Mucosa of descending colon (tissue), 3 donors: Measurements from ENCODE around the gene ULBP1. TPM values are rescaled to one million over a fixed set of nuclear protein-coding genes. Genes with fewer than 3 reads are reported as not detected.
"Not testable (repeated sequence)": the region's sequence is repeated elsewhere in the genome, so short reads cannot be mapped to it uniquely, and the experiment has no call there.

ENCODE experiments used
- ATAC-seq: fragments of 200-7000 bp; cut with Tn5 transposase; one replicate; pipeline ENCODE4 v1.9.1; 2020; ENCODE audit warnings: mild to moderate bottlenecking, moderate library complexity
- DNase-seq, 3 donors: peaks; one replicate each; pipeline ENCODE4 v3.0.0-alpha.2; 2020
- H3K36me3 ChIP-seq: fragments of 200-600 bp; one replicate; pipeline ENCODE4 v1.8.0; 2021; ENCODE audit warnings: low read depth, mild to moderate bottlenecking
- H3K4me1 ChIP-seq: fragments of 200-600 bp; one replicate; pipeline ENCODE4 v1.8.0; 2021; ENCODE audit warnings: low read depth, mild to moderate bottlenecking
- H3K4me3 ChIP-seq: fragments of 200-600 bp; one replicate; pipeline ENCODE4 v1.8.0; 2021; ENCODE audit warnings: mild to moderate bottlenecking
- H3K9me3 ChIP-seq: fragments of 200-600 bp; one replicate; pipeline ENCODE4 v1.8.0; 2021; ENCODE audit warnings: mild to moderate bottlenecking
- CTCF ChIP-seq: fragments of 200-600 bp; IDR thresholded peaks from one replicate; pipeline ENCODE4 v1.8.0; 2022; ENCODE audit warnings: antibody characterized with exemption, mild to moderate bottlenecking
- intact Hi-C, 2 donors: fragments of 100-400 bp; cut with DNase I in 1 of 2; cut with micrococcal nuclease in 1 of 2; formaldehyde crosslinking; loops; one replicate each; pipeline versions ENCODE4 v1.11.0 to v1.11.1; 2022; cut with DNase I, micrococcal nuclease
- long read RNA-seq, 2 donors: library from polyadenylated mRNA; unstranded; transcript quantifications; one replicate each; pipeline ENCODE4 v2.0.0, GENCODE V29; 2019 to 2021
- total RNA-seq, 3 donors: library from RNA; stranded (reverse); fragmentation: NEBNext Ultra II Directional in 2 of 3; extraction: Animal tissue kit (Norgen Biotek cat#: 25700) in 2 of 3; gene quantifications; one replicate each; pipeline versions ENCODE4 v1.2.1 to v1.2.4, GENCODE V29; 2021 to 2023
- donor health status: DM: no; HTN: no; CAD: no; lungs with moderate emphysema.
- donor health status: DM: no; HTN: no; CAD: no.
- donor health status: DM: no; HTN: yes; CAD: no.

Gene ULBP1
- not detected for total RNA-seq
- long read RNA-seq, donor 1: 0 reads
- long read RNA-seq, donor 2: 0 reads

- no peak for TF ChIP-seq CTCF
- DNase-seq (peak; percentile 71 to 81 (median 71)), ATAC-seq (peak; percentile 84)
- intact Hi-C loops: no loop called here
- H3K9me3 ChIP-seq: no peaks in the 10 kb centered on the region
- no peaks in the 10 kb centered on the region for H3K36me3 ChIP-seq
- H3K4me1 ChIP-seq: peaks cover 24% of the 10 kb centered on the region
- H3K4me3 ChIP-seq: no peak within 1 kb of the TSS
Measured at GRCh38 chr6:149963462-149964307, at the start of gene ULBP1. ULBP1 (plus strand) TSS chr6:149963943; CDS start chr6:149964050, 107 bp downstream.

GRCh38 chr6:149915970-149916865, 47.5 kb upstream of the ULBP1 start:
- no peak overlapping the region for H3K4me3 ChIP-seq
- no peaks in the 10 kb centered on the region for H3K36me3 ChIP-seq
- no peaks in the 10 kb centered on the region for H3K4me1 ChIP-seq
- no peak for TF ChIP-seq CTCF
- ATAC-seq (no peak), DNase-seq (no peak)
- intact Hi-C loops: no loop called here
- no peaks in the 10 kb centered on the region for H3K9me3 ChIP-seq

GRCh38 chr6:149917679-149918078, 46.1 kb upstream of the ULBP1 start:
- intact Hi-C loops: no loop called here
- Histone ChIP-seq H3K4me1 (no peaks in the 10 kb centered on the region), H3K4me3 (no peak overlapping the region), H3K9me3 (no peaks in the 10 kb centered on the region), H3K36me3 (no peaks in the 10 kb centered on the region)
- DNase-seq: no peak
- TF ChIP-seq CTCF: no peak
- ATAC-seq: no peak

- no peaks in the 10 kb centered on the region for H3K9me3 ChIP-seq
- H3K4me3 ChIP-seq: no peak overlapping the region
- H3K36me3 ChIP-seq: no peaks in the 10 kb centered on the region
- H3K4me1 ChIP-seq: no peaks in the 10 kb centered on the region
- ATAC-seq: no peak
- intact Hi-C loops: no loop called here
- TF ChIP-seq CTCF: no peak
- DNase-seq: no peak
Measured at GRCh38 chr6:149918151-149918905, 45.4 kb upstream of the ULBP1 start.

GRCh38 chr6:149919126-149919833, 44.5 kb upstream of the ULBP1 start:
- intact Hi-C loops, H3K9me3 ChIP-seq, ATAC-seq, H3K36me3 ChIP-seq, DNase-seq, H3K4me3 ChIP-seq, H3K4me1 ChIP-seq: not testable (repeated sequence)
